ENCODE measurements around the gene B3GNT4.

DNA sequence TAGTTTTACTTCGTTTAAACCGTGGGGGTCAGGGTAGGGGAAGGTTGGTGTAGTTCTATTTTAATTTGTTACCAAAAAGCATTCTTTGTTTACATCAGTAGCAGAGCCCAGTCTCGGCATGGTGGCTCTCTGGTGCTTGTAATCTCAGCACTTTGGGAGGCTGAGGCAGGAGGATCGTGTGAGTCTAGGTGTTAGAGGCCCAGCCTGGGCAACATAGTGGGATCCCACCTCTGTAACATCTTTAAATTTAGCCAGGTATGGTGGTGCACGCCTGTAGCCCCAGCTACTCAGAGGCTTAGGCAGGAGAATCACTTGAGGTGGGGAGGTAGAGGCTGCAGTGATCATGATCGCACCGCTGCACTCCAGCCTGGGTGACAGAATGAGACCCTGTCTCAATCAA, 18.4 kb upstream of the B3GNT4 start:
- TF ChIP-seq POLR2A (IDR thresholded peaks at IDR 0.05) (no peak), POLR2AphosphoS5 (IDR thresholded peaks at IDR 0.05) (no peak), EP300 (IDR thresholded peaks at IDR 0.05) (no peak)
- TF ChIP-seq, protein P1, sequence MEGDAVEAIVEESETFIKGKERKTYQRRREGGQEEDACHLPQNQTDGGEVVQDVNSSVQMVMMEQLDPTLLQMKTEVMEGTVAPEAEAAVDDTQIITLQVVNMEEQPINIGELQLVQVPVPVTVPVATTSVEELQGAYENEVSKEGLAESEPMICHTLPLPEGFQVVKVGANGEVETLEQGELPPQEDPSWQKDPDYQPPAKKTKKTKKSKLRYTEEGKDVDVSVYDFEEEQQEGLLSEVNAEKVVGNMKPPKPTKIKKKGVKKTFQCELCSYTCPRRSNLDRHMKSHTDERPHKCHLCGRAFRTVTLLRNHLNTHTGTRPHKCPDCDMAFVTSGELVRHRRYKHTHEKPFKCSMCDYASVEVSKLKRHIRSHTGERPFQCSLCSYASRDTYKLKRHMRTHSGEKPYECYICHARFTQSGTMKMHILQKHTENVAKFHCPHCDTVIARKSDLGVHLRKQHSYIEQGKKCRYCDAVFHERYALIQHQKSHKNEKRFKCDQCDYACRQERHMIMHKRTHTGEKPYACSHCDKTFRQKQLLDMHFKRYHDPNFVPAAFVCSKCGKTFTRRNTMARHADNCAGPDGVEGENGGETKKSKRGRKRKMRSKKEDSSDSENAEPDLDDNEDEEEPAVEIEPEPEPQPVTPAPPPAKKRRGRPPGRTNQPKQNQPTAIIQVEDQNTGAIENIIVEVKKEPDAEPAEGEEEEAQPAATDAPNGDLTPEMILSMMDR (IDR thresholded peaks at IDR 0.05), result no peak

Data from suprapubic skin (tissue), 4 donors.